A673 (cell line): ENCODE measurements around the gene ATP5F1C. TPM values are rescaled to one million over a fixed set of nuclear protein-coding genes. Genes with fewer than 3 reads are reported as not detected.

Experiments used
- BruUV-seq: library from RNA; stranded (reverse); fragments of 400-500 nt; replicated peaks from 2 replicates; lab custom pipeline; 2021; lab: Mats Ljungman, UMichigan
- CTCF ChIA-PET: fragments of 300-600 bp; sonication (Branson Sonifier 250); formaldehyde crosslinking; loops from one replicate; lab custom pipeline; 2022; ENCODE audit warnings: antibody characterized with exemption; lab: Charles Lee
- POLR2A ChIA-PET: fragments of 300-600 bp; sonication (Branson Sonifier 250); formaldehyde crosslinking; loops from one replicate; lab custom pipeline; 2022; ENCODE audit warnings: antibody characterized with exemption; ENCODE audit not compliant: low non-redundant PET; lab: Charles Lee
- DNase-seq: peaks from one replicate; pipeline ENCODE4 v3.0.0-alpha.2; 2015; ENCODE audit warnings: low spot score
- H3K27ac ChIP-seq: fragments of 200-600 bp; sonication (generic); 2 replicates; pipeline ENCODE4 v1.5.1; 2016; ENCODE audit warnings: mixed run types, low read depth, mild to moderate bottlenecking, mixed read lengths, antibody characterized with exemption, low read length; ENCODE audit not compliant: poor library complexity, severe bottlenecking
- H3K27me3 ChIP-seq: fragments of 200-600 bp; sonication (generic); replicated peaks from 2 replicates; pipeline ENCODE4 v1.6.1; 2017; ENCODE audit warnings: mixed run types, low read depth, mild to moderate bottlenecking, mixed read lengths, antibody characterized with exemption, low read length; ENCODE audit not compliant: insufficient read depth, poor library complexity
- H3K36me3 ChIP-seq: fragments of 200-600 bp; sonication (generic); 2 replicates; pipeline ENCODE4 v1.6.1; 2016; ENCODE audit warnings: mixed run types, mild to moderate bottlenecking, mixed read lengths, antibody characterized with exemption, low read length; ENCODE audit not compliant: insufficient read depth, poor library complexity, severe bottlenecking
- H3K4me1 ChIP-seq: fragments of 200-600 bp; sonication (generic); 2 replicates; pipeline ENCODE4 v1.6.1; 2017; ENCODE audit warnings: mixed run types, mild to moderate bottlenecking, mixed read lengths, antibody characterized with exemption, low read length; ENCODE audit not compliant: insufficient read depth, poor library complexity, severe bottlenecking
- H3K4me3 ChIP-seq: fragments of 200-600 bp; sonication (generic); 2 replicates; pipeline ENCODE4 v1.5.1; 2016; ENCODE audit warnings: low read depth, mixed run types, mild to moderate bottlenecking, mixed read lengths, low read length; ENCODE audit not compliant: poor library complexity, severe bottlenecking
- H3K9me3 ChIP-seq: fragments of 200-600 bp; sonication (generic); 2 replicates; pipeline ENCODE4 v1.6.1; 2016; ENCODE audit warnings: mixed run types, low read depth, mild to moderate bottlenecking, mixed read lengths, antibody characterized with exemption, low read length; ENCODE audit not compliant: poor library complexity, severe bottlenecking
- CTCF ChIP-seq: fragments of 300-800, 200-600 bp; sonication (generic); conservative IDR thresholded peaks from 2 replicates; pipeline ENCODE4 v1.5.1; 2017; ENCODE audit warnings: low read depth, mild to moderate bottlenecking, antibody characterized with exemption, low read length, moderate library complexity, mixed read lengths
- EZH2 ChIP-seq: fragments of 200-600 bp; sonication (generic); IDR thresholded peaks from 2 replicates; pipeline ENCODE4 v1.6.1; 2017; ENCODE audit warnings: borderline replicate concordance, low read depth, mild to moderate bottlenecking, mixed read lengths, antibody characterized with exemption, low read length; ENCODE audit not compliant: poor library complexity, severe bottlenecking
- intact Hi-C: fragments of 100-400 bp; cut with micrococcal nuclease; formaldehyde crosslinking; loops from one replicate; pipeline ENCODE4 v1.10.0; 2022; ENCODE audit not compliant: unreplicated experiment
- total RNA-seq: library from RNA; stranded (reverse); gene quantifications from 2 replicates; pipeline ENCODE4 v1.2.3, GENCODE V29; 2021

The ATP5F1C gene
- total RNA-seq, 1 experiment from 2014 or later = 401 TPM

GRCh38 chr10:7786430-7786829, 1.5 kb upstream of the ATP5F1C start:
- no peaks in the 10 kb centered on the region for H3K27me3 ChIP-seq
- ChIA-PET POLR2A (no interaction called here), CTCF (no interaction called here)
- intact Hi-C loops = no loop called here
- H3K4me1 ChIP-seq = peaks cover 14% of the 10 kb centered on the region
- H3K36me3 ChIP-seq = peaks cover 12% of the 10 kb centered on the region
- H3K9me3 ChIP-seq = no peaks in the 10 kb centered on the region
- peak overlapping the region; percentile 82 for H3K4me3 ChIP-seq
- DNase-seq = no peak
- BruUV-seq = no TSS peak
- no peak overlapping the region for H3K27ac ChIP-seq
- no peak for TF ChIP-seq CTCF
- no peak for TF ChIP-seq EZH2

GRCh38 chr10:7787150-7787856, 674 bp upstream of the ATP5F1C start:
- DNase-seq = peak; percentile 9
- intact Hi-C loops = no loop called here
- Histone ChIP-seq H3K36me3 (peaks cover 15% of the 10 kb centered on the region), H3K27me3 (no peaks in the 10 kb centered on the region), H3K4me1 (peaks cover 14% of the 10 kb centered on the region), H3K9me3 (no peaks in the 10 kb centered on the region), H3K27ac (peak overlapping the region; percentile 87), H3K4me3 (peak overlapping the region; percentile 82)
- TSS peak; percentile 53 for BruUV-seq
- ChIA-PET CTCF (interaction anchor here (1.0 kb wide), 1 partner anchor 31 kb away, joined by 3 read pairs; the partner anchor contains the start of gene TAF3), POLR2A (interaction anchor here (1.1 kb wide), 1 partner anchor 31 kb away, joined by 4 read pairs; the partner anchor contains the start of gene TAF3)
- TF ChIP-seq EZH2 = no peak
- TF ChIP-seq CTCF = no peak

- Histone ChIP-seq H3K36me3 (peaks cover 15% of the 10 kb centered on the region), H3K4me3 (peak overlapping the region; percentile 82), H3K4me1 (peaks cover 14% of the 10 kb centered on the region), H3K27ac (peak overlapping the region; percentile 87), H3K9me3 (no peaks in the 10 kb centered on the region), H3K27me3 (no peaks in the 10 kb centered on the region)
- CTCF ChIA-PET = no interaction called here
- no peak for TF ChIP-seq EZH2
- TF ChIP-seq CTCF = no peak
- intact Hi-C loops = no loop called here
- POLR2A ChIA-PET = no interaction called here
- DNase-seq = peak; percentile 24
- TSS peak; percentile 43 for BruUV-seq
Observed at GRCh38 chr10:7788639-7789286, 786 bp downstream of the ATP5F1C start.
